ENCODE measurements around the gene CRISP2.

CRISP2 gene

DNA sequence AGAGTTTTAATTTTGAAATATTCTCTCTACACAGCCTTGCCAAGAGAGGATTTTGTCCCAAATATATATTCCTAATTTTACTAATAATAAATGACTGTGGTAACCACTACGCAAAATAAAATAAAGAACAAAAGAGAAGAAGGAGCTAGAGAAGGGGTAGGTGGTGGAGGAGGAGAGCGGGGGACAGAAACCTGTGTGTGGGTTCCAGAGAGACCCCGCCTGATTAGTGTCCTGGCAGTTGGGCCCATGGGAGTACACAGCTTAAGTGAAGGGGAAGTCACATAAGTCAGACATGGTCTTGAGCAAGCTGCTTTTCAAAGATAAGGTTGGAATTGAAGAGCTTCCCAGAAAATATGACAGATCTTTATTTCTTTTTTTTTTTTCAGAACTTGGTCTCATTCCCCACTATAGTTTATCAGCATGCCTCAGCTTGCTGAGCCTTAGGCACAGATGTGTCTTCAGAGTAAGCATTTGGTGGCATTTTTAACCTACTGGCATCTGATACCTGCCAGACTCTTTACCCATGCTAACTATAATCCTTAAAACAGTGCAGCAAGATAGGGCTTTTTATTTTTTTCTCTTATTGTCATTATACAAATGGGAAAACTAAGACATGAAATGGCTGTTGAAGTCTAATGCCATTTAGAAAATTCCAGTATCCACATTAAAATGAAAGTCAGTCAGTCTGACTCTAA is 67.1 kb downstream of the CRISP2 start:
- H3K9ac ChIP-seq (ENCODE audit: low read depth in 1 of 2, low read length in 2 of 2), result no peak overlapping the region
- no peak overlapping the region for H3K4me3 ChIP-seq (ENCODE audit: low read length in 2 of 2)
- H3K4me1 ChIP-seq (ENCODE audit: control insufficient read depth in 2 of 2, insufficient read depth in 2 of 2, low read length in 2 of 2), result no peaks in the 10 kb centered on the region
- H3K27ac ChIP-seq (ENCODE audit: low read depth in 2 of 2, low read length in 2 of 2), result no peak overlapping the region
- H3K9me3 ChIP-seq (ENCODE audit: control insufficient read depth in 2 of 2, low read length in 2 of 2), result no peaks in the 10 kb centered on the region
- no peaks in the 10 kb centered on the region for H3K36me3 ChIP-seq (ENCODE audit: control insufficient read depth in 2 of 2, insufficient read depth in 2 of 2, low read length in 2 of 2)
- no peaks in the 10 kb centered on the region for H3K27me3 ChIP-seq (ENCODE audit: control insufficient read depth in 2 of 2, insufficient read depth in 2 of 2, low read length in 2 of 2)

DNA sequence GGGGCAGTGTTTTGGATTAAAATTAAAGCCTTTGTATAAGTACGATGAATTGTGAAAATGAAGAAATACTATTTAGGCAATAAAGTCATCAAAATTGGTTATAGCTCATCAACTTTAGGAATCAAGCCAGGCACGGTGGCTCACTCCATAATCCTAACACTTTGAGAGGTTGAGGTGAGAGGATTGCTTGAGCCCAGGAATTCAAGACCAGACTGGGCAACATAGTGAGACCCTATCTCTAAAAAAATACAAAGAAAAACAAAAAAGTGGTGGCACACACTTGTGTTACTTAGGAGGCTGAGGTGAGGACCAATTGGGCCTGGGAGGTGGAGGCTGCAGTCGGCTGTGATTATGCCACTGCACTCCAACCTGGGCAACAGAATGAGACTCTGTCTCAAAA is 68.2 kb downstream of the CRISP2 start:
- no peak overlapping the region for H3K9ac ChIP-seq (ENCODE audit: low read depth in 1 of 2, low read length in 2 of 2)
- no peaks in the 10 kb centered on the region for H3K36me3 ChIP-seq (ENCODE audit: control insufficient read depth in 2 of 2, insufficient read depth in 2 of 2, low read length in 2 of 2)

More for the DNA sequence above, 68.2 kb downstream of the CRISP2 start:
- no peaks in the 10 kb centered on the region for H3K27me3 ChIP-seq (ENCODE audit: control insufficient read depth in 2 of 2, insufficient read depth in 2 of 2, low read length in 2 of 2)
- no peak overlapping the region for H3K4me3 ChIP-seq (ENCODE audit: low read length in 2 of 2)
- no peak overlapping the region for H3K27ac ChIP-seq (ENCODE audit: low read depth in 2 of 2, low read length in 2 of 2)
- no peaks in the 10 kb centered on the region for H3K9me3 ChIP-seq (ENCODE audit: control insufficient read depth in 2 of 2, low read length in 2 of 2)
- H3K4me1 ChIP-seq (ENCODE audit: control insufficient read depth in 2 of 2, insufficient read depth in 2 of 2, low read length in 2 of 2), result no peaks in the 10 kb centered on the region

Data from mucosa of rectum (tissue), 2 donors.